ENCODE data around the gene ZNF263.

The ZNF263 gene

DNA sequence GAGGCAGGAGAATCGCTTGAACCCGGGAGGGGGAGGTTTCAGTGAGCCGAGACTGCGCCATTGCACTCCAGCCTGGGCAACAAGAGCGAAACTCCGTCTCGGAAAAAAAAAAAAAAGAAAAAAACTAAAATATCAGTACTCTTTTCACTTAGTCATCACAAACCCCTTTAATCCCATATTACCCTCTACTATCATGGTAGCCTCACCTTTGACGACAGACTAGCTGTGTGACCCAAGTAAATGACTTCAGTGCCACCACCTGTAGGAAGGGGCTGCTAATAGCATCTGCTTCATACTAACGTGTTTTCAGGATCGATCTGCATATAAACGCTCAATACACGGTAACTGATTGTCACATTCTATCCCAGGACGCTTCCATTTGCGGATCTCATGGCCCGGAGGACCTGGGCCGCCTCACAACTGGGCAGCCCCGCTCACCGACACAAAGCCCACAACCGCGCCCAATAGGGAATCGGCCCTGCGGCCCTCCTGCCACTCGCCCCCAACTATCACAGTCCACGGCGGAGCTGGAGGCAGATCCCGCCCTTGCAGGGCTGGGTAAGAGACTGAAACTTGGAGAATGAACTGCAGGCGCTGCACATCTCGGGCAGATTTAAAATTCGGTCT lies 1.1 kb upstream of the ZNF263 start:
- H3K9me3 Mint-ChIP-seq: peaks cover 29% of the 10 kb centered on the region
- H3K36me3 Mint-ChIP-seq (ENCODE audit: low read depth): peaks cover 34% of the 10 kb centered on the region
- peak overlapping the region; percentile 97 for H3K4me3 Mint-ChIP-seq
- peaks cover 17% of the 10 kb centered on the region for H3K4me1 Mint-ChIP-seq (ENCODE audit: low read depth)
- peaks cover 11% of the 10 kb centered on the region for H3K27me3 Mint-ChIP-seq (ENCODE audit: low read depth)
- H3K27ac Mint-ChIP-seq: peak overlapping the region; percentile 78

DNA sequence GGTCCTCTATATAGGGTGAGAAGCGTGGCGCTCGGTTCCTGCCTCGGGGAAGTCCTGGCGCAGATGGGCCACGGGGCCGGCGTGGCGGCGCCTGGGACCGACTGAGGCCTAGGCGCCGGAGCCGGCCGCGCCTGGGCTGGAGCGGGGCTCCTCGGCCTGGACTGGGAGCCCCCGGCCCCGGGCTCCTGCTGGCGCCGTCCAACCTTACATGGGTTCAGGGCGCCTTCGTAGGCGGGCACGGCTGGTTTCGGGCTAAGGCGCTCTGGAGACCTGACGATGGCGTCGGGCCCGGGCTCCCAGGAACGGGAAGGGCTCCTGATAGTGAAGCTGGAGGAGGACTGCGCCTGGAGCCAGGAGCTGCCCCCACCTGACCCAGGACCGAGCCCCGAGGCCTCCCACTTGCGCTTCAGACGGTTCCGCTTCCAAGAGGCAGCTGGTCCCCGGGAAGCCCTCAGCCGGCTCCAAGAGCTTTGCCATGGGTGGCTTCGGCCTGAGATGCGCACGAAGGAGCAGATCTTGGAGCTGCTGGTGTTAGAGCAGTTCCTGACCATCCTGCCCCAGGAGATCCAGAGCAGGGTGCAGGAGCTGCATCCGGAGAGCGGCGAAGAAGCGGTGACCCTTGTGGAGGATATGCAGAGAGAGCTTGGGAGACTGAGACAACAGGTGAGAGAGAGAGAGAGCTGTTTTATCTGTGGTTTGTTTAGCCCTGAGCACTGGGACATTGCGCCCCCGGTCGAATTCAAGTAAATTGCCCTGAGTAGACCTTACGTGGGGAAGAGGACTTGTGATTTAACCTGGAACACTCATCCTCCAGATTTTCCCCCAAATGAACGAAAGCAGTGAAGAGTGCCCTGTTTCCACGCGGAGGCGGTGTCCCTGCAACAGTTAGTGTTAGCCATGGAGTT lies 504 bp downstream of the ZNF263 start:
- H3K27me3 Mint-ChIP-seq (ENCODE audit: low read depth): no peaks in the 10 kb centered on the region
- peaks cover 36% of the 10 kb centered on the region for H3K9me3 Mint-ChIP-seq
- peaks cover 17% of the 10 kb centered on the region for H3K4me1 Mint-ChIP-seq (ENCODE audit: low read depth)
- H3K27ac Mint-ChIP-seq: peak overlapping the region; percentile 94
- peaks cover 50% of the 10 kb centered on the region for H3K36me3 Mint-ChIP-seq (ENCODE audit: low read depth)
- peak overlapping the region; percentile 97 for H3K4me3 Mint-ChIP-seq

DNA sequence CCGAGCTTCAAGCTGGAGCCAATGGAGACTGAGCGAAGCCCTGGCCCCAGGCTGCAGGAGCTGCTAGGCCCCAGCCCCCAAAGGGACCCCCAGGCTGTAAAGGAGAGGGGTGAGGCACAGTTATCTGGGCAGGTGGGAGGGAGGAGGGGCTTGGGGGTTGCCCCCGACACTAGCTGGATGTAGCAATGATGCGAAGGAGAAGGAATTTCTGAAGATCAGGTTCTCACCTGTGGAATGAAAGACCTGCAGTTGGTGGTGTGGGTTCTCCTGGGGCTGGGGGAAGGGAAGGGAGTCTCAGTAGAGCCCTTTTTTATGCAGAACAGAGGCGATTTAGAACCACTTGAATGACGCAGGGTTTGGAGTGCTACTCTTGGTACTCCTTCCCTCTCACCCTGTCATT lies 1.8 kb downstream of the ZNF263 start:
- no peak overlapping the region for H3K27ac Mint-ChIP-seq
- peaks cover 45% of the 10 kb centered on the region for H3K9me3 Mint-ChIP-seq
- peaks cover 17% of the 10 kb centered on the region for H3K4me1 Mint-ChIP-seq (ENCODE audit: low read depth)
- no peaks in the 10 kb centered on the region for H3K27me3 Mint-ChIP-seq (ENCODE audit: low read depth)
- no peak overlapping the region for H3K4me3 Mint-ChIP-seq
- peaks cover 63% of the 10 kb centered on the region for H3K36me3 Mint-ChIP-seq (ENCODE audit: low read depth)

DNA sequence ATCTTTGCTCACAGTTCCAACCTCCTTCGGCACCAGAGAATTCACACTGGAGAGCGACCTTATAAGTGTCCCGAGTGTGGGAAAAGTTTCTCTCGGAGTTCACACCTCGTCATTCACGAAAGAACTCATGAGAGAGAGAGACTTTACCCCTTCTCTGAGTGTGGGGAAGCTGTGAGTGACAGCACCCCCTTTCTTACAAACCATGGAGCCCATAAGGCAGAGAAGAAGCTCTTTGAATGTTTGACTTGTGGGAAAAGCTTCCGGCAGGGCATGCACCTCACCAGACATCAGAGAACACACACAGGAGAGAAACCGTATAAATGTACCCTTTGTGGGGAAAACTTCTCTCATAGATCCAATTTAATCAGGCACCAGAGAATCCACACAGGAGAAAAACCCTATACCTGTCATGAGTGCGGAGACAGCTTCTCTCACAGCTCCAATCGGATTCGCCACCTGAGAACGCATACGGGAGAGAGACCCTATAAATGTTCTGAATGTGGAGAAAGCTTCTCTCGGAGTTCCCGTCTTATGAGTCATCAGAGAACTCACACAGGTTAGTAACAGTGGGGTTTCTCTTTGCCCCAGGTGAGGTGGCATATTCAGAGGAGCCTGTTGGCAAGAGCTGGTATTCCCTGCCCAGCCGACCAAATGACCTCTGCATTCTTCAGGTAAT lies 6.8 kb downstream of the ZNF263 start:
- Mint-ChIP-seq H3K4me1 (ENCODE audit: low read depth) (peaks cover under 1% of the 10 kb centered on the region), H3K27me3 (ENCODE audit: low read depth) (no peaks in the 10 kb centered on the region), H3K27ac (no peak overlapping the region), H3K4me3 (no peak overlapping the region), H3K9me3 (peaks cover 76% of the 10 kb centered on the region), H3K36me3 (ENCODE audit: low read depth) (peaks cover 88% of the 10 kb centered on the region)

DNA sequence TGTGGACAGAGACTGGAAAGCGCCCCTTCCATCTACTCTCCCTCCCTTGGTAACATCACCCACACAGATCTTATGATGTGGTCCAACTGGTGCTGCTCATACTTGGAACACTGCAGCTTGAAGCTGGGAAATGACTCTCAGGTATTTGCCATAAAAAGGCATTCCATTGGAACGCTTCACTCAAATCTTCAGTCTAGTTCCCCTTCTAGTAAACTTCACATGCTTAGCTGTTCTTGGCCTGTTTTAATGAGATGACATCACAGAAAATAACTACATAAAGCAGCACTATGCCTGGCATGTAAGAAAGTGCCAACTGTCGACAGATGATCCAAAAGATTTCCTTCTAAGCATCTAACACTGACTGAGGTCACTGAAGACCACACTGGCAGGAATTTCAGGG lies 9.3 kb downstream of the ZNF263 start:
- no peak overlapping the region for H3K4me3 Mint-ChIP-seq
- H3K27me3 Mint-ChIP-seq (ENCODE audit: low read depth): no peaks in the 10 kb centered on the region

DNA sequence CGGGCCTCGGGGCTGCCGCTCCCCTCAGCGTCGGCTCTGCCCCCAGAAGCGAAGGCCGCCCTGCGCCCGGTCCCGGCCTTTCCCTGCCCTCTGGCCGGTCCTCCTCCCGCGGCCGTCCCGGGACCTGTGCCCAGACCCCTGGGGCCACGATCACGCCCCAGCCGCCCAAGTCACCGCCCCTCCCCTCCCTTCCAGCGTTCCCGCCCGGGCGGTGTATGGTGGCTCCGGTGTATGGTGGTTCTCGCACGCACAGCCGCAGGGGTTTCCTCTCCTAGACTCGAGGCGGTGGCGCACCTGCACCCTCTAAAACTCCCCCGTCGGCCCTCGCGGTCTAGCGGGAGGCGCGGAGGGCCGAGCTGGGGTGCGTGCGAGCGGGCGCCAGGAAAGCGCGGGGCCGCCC lies 11.9 kb downstream of the ZNF263 start:
- Mint-ChIP-seq H3K4me1 (ENCODE audit: low read depth) (no peaks in the 10 kb centered on the region), H3K27ac (no peak overlapping the region), H3K36me3 (ENCODE audit: low read depth) (peaks cover 68% of the 10 kb centered on the region), H3K9me3 (peaks cover 81% of the 10 kb centered on the region), H3K4me3 (no peak overlapping the region), H3K27me3 (ENCODE audit: low read depth) (no peaks in the 10 kb centered on the region)

More for the DNA sequence above, 9.3 kb downstream of the ZNF263 start:
- Mint-ChIP-seq H3K9me3 (peaks cover 75% of the 10 kb centered on the region), H3K36me3 (ENCODE audit: low read depth) (peaks cover 79% of the 10 kb centered on the region), H3K4me1 (ENCODE audit: low read depth) (no peaks in the 10 kb centered on the region), H3K27ac (no peak overlapping the region)

DNA sequence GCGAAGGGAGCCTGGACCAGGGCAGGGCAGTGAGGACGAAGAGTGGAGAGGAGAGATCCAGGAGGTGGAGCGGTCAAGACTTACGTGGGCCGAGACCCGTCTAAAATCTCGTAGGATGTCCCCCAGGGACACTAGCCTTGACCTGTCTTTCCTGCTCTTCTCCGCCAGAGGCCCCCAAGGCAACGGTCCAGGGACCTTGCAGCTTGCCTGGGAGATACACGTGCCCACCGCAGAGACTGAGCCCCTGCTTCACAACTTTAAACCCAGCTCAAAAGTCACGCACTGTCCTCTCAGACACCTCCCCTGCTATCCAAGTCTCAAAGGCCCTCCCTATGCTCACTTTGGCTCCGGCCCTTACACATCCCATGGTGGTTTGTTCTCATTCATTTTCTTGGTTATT lies 12.5 kb downstream of the ZNF263 start:
- peaks cover 2% of the 10 kb centered on the region for H3K4me1 Mint-ChIP-seq (ENCODE audit: low read depth)
- H3K27me3 Mint-ChIP-seq (ENCODE audit: low read depth): no peaks in the 10 kb centered on the region
- H3K4me3 Mint-ChIP-seq: no peak overlapping the region
- no peak overlapping the region for H3K27ac Mint-ChIP-seq
- peaks cover 81% of the 10 kb centered on the region for H3K9me3 Mint-ChIP-seq
- H3K36me3 Mint-ChIP-seq (ENCODE audit: low read depth): peaks cover 68% of the 10 kb centered on the region

DNA sequence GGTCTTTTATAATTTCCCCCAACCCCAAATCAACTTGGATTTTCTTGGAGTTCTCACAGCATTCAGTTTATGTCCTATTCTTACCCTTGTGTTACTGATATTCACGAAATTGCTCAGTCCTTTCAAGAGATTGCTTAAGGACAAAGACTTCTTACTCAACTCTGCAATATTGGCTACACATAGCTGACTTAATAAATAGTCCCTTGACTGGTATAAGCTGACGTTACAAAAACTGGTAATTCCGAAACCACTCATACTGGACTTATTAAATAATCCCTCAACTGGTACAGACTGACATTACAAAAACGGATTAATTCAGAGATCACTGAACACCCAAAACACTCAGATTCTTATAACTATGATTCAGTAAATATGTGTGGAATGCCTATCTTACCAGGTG lies 21.1 kb downstream of the ZNF263 start:
- H3K27ac Mint-ChIP-seq: peak overlapping the region; percentile 87
- peaks cover 58% of the 10 kb centered on the region for H3K9me3 Mint-ChIP-seq
- peaks cover 66% of the 10 kb centered on the region for H3K36me3 Mint-ChIP-seq (ENCODE audit: low read depth)

DNA sequence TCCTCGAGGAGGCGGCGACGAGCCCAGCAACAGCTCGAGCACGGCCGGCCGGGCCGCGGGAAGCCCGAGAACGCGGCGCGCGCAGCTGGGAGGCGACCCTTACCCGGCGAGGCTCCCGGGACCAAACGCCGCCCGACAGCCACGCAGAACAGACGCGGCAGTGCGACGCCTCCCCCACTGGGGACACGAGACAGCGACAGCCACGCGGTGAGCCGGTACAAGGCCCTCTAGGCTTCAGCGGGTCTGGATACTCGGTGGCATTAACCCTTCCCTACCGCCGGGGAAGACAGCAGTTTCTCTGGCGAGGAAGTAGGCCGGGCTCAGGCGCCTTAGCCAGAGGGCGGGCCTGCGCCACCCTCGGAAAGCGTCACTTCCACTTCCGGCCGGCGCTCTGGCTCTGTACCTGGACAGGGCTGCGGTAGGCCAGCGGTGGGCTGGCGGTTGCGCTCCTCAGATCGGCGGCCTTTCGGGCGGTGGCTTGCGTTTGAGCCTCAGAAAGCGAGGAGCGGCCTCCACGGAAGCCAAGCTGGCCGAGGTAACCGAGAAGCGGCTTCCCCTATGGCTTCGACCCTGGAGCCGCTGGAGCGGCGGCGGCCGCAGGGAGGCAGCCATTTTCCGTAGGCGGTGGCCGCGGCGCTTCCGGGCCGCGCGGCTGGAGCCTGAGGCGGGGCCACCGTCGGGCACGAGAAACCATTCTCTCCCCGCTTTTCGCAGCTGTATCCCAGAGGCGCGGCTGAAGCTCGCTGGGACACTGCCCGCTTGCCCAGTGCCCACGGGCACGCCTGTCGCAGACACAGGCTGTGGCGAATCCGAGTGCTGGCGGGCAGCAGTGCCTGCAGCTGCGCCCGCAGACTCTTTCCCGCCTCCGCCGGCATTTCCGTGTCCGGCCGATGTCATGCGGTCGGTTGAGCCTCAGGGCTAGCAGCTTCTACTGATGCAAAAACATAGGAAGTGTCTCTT lies 22.1 kb downstream of the ZNF263 start, which contains the start of the genes TIGD7 and ZNF75A:
Gene TIGD7 (minus strand): TSS at position 322 of the 960 bp plus-strand sequence. CDS start 4,816 bp downstream, outside the sequence.
Gene ZNF75A (plus strand): TSS at position 389 of the 960 bp plus-strand sequence. CDS start 2,932 bp downstream, outside the sequence.
- H3K27ac Mint-ChIP-seq: peak within 1 kb of the TSS; percentile 87
- H3K4me1 Mint-ChIP-seq (ENCODE audit: low read depth): peaks cover 10% of the 10 kb centered on the region
- H3K36me3 Mint-ChIP-seq (ENCODE audit: low read depth): peaks cover 64% of the 10 kb centered on the region
- H3K4me3 Mint-ChIP-seq: peak within 1 kb of the TSS; percentile 73
- peaks cover 49% of the 10 kb centered on the region for H3K9me3 Mint-ChIP-seq
- no peaks in the 10 kb centered on the region for H3K27me3 Mint-ChIP-seq (ENCODE audit: low read depth)

More for the DNA sequence above, 21.1 kb downstream of the ZNF263 start:
- no peaks in the 10 kb centered on the region for H3K27me3 Mint-ChIP-seq (ENCODE audit: low read depth)
- peaks cover 10% of the 10 kb centered on the region for H3K4me1 Mint-ChIP-seq (ENCODE audit: low read depth)
- peak overlapping the region; percentile 73 for H3K4me3 Mint-ChIP-seq

DNA sequence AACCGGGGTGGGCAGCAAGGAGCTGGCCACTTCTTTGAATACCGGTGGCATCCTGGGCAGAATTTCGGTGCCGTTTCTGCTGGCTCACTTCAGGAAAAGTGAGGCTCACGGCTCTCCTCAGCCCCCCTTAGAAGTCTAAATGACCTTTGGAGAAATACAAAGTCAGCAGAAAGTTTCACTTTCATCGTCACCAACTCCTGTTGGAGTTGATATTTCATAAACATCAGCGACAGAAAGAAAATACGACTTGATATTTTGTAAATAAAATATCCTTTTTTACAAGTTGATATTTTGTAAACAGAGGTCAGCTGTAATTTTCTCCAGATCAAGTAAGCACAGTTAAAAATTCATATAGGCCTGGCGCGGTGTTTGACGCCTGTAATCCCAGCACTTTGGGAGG lies 22.8 kb downstream of the ZNF263 start:
- Mint-ChIP-seq H3K9me3 (peaks cover 49% of the 10 kb centered on the region), H3K4me3 (peak overlapping the region; percentile 73), H3K36me3 (ENCODE audit: low read depth) (peaks cover 63% of the 10 kb centered on the region), H3K27ac (peak overlapping the region; percentile 59), H3K27me3 (ENCODE audit: low read depth) (no peaks in the 10 kb centered on the region), H3K4me1 (ENCODE audit: low read depth) (peaks cover 8% of the 10 kb centered on the region)

DNA sequence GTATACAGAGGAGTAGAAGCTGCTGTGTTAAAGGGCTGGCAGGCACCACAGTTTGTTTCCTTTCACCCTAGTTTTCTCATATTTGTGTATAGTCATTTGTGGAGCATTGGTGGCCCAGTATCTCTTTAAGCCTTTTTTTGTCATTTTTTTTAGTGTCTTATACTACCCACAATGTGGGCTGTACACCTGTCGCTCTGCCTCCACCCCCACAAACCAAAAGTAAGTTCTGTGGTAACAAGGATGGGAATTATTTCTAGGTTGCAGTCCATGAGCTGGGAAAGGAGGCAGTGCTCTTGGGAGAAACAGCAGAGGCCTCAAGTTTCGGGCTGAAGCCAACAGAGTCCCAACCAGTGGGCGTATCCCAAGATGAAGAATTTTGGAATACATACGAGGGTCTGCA lies 28.2 kb downstream of the ZNF263 start:
- Mint-ChIP-seq H3K9me3 (peaks cover 81% of the 10 kb centered on the region), H3K27me3 (ENCODE audit: low read depth) (no peaks in the 10 kb centered on the region), H3K36me3 (ENCODE audit: low read depth) (peaks cover 86% of the 10 kb centered on the region), H3K4me1 (ENCODE audit: low read depth) (peaks cover 2% of the 10 kb centered on the region), H3K27ac (no peak overlapping the region), H3K4me3 (no peak overlapping the region)

DNA sequence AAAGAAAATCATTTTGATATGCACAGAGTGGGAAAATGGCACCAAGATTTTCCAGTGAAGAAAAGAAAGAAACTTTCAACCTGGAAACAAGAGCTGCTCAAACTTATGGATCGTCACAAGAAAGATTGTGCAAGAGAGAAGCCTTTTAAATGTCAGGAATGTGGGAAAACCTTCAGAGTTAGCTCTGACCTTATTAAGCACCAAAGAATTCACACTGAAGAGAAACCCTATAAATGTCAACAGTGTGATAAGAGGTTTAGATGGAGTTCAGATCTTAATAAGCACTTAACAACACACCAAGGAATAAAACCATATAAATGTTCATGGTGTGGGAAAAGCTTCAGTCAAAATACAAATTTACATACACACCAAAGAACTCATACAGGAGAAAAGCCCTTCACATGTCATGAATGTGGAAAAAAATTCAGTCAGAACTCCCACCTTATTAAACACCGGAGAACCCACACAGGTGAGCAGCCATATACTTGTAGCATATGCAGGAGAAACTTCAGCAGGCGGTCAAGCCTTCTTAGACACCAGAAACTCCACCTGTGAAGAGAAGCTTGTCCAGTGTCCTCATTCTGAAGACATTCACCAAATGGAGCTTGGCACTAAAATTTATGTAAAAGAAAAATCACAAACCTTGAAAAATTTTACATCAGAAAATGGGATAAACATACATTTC lies 34.2 kb downstream of the ZNF263 start:
- Mint-ChIP-seq H3K36me3 (ENCODE audit: low read depth) (peaks cover 72% of the 10 kb centered on the region), H3K9me3 (peaks cover 88% of the 10 kb centered on the region), H3K27me3 (ENCODE audit: low read depth) (no peaks in the 10 kb centered on the region), H3K27ac (no peak overlapping the region), H3K4me3 (no peak overlapping the region), H3K4me1 (ENCODE audit: low read depth) (no peaks in the 10 kb centered on the region)

DNA sequence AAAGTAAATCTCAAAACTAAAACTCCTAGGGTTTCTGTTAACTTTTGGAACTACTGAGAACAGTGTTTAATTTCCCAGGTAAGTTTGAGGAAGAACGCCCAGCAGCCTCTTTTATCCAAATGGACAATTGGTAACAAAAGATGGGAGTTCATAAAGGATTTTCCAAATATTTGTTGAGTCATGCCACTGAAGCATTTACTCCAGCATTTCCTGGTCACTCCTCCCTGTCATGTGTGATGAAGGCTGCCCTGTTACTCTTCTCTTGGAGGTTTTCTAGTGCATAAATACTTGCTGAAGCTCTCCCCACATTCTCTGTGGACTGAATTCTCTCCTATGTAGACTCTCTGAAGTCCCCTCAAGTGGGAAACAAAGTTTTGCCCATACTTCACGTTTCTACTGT lies 38.5 kb downstream of the ZNF263 start:
- peaks cover 70% of the 10 kb centered on the region for H3K9me3 Mint-ChIP-seq
- H3K4me3 Mint-ChIP-seq: no peak overlapping the region
- H3K27me3 Mint-ChIP-seq (ENCODE audit: low read depth): no peaks in the 10 kb centered on the region
- H3K27ac Mint-ChIP-seq: no peak overlapping the region
- no peaks in the 10 kb centered on the region for H3K4me1 Mint-ChIP-seq (ENCODE audit: low read depth)
- H3K36me3 Mint-ChIP-seq (ENCODE audit: low read depth): peaks cover 33% of the 10 kb centered on the region

Data from T-helper 1 cell treated with Interleukin-12 subunit alpha and Interleukin-12 subunit beta and Interleukin-4 antibody, amounts not matched to agents 30 μg/mL and 1 μg/mL, for 36 hours (primary cell).